HG03108 (cell line): Measurements from ENCODE around the gene TREML4.
A peak's percentile ranks its signal among the peaks of the same experiment; 100 is the strongest.
"Not testable (repeated sequence)": the region's sequence is repeated elsewhere in the genome, so short reads cannot be mapped to it uniquely, and the experiment has no call there.

Source experiments
- ATAC-seq: cut with Tn5 transposase; IDR thresholded peaks from one replicate; pipeline ENCODE4 v1.9.1; 2021; ENCODE audit warnings: moderate library complexity; ENCODE audit not compliant: unreplicated experiment

TREML4 gene

GRCh38 chr6:41228096-41228495 lies at the start of gene TREML4:
TSS of gene TREML4 (plus strand) at chr6:41228349. CDS start at chr6:41228428, 79 bp downstream.
- no peak for ATAC-seq

GRCh38 chr6:41179163-41179562 lies 49.0 kb upstream of the TREML4 start:
- ATAC-seq = no peak

- ATAC-seq = no peak
Measured at GRCh38 chr6:41181566-41181965, 46.6 kb upstream of the TREML4 start.

- ATAC-seq = peak; percentile 76
Measured at GRCh38 chr6:41182069-41183034, 45.8 kb upstream of the TREML4 start.

GRCh38 chr6:41184761-41185160 lies 43.4 kb upstream of the TREML4 start:
- ATAC-seq = no peak

- no peak for ATAC-seq
Measured at GRCh38 chr6:41186031-41186562, 42.1 kb upstream of the TREML4 start.

- no peak for ATAC-seq
Measured at GRCh38 chr6:41187924-41188886, 39.9 kb upstream of the TREML4 start.

- ATAC-seq = not testable (repeated sequence)
Measured at GRCh38 chr6:41189046-41189445, 39.1 kb upstream of the TREML4 start.

GRCh38 chr6:41189967-41190366 lies 38.2 kb upstream of the TREML4 start:
- no peak for ATAC-seq

- no peak for ATAC-seq
Measured at GRCh38 chr6:41190791-41191190, 37.4 kb upstream of the TREML4 start.

GRCh38 chr6:41191569-41191968 lies 36.6 kb upstream of the TREML4 start:
- ATAC-seq = no peak

- no peak for ATAC-seq
Measured at GRCh38 chr6:41193171-41193734, 34.9 kb upstream of the TREML4 start.

- ATAC-seq = no peak
Measured at GRCh38 chr6:41193884-41194283, 34.3 kb upstream of the TREML4 start.

- ATAC-seq = no peak
Measured at GRCh38 chr6:41194386-41194785, 33.8 kb upstream of the TREML4 start.

- no peak for ATAC-seq
Measured at GRCh38 chr6:41197234-41197633, 30.9 kb upstream of the TREML4 start.

- peak; percentile 51 for ATAC-seq
Measured at GRCh38 chr6:41199552-41200246, 28.4 kb upstream of the TREML4 start.

GRCh38 chr6:41200296-41200900 lies 27.8 kb upstream of the TREML4 start:
- peak; percentile 24 for ATAC-seq

- ATAC-seq = peak; percentile 50
Measured at GRCh38 chr6:41200901-41201763, 27.0 kb upstream of the TREML4 start, which contains the start of gene TREML2. TSS of gene TREML2 (minus strand) at chr6:41201149. CDS start at chr6:41201008, 141 bp downstream.

GRCh38 chr6:41201764-41202173 lies 26.4 kb upstream of the TREML4 start:
- ATAC-seq = no peak
